ENCODE measurements around the gene FZD4.

Gene FZD4

DNA sequence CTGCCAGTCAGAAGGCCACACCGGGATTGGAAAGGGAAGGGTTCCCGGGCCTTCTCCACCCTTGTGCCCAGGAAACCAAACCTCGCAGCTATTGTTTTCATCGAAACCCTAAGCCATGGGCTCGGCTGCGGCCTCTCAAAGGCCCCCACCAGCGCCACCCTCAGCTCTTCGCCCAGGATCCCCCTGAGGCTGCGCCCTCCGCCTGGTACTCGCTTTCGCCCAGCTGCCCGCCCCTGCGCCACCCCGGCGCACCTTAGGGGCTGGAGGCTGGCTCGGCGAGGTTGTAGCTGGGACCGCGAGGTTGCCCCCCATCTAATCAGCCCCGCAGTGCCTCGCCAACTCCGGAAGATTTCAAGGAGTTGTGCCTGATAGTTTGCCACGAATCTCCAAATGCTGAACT is 49.0 kb downstream of the FZD4 start:
- DNase-seq (ENCODE audit: low spot score) = no peak

DNA sequence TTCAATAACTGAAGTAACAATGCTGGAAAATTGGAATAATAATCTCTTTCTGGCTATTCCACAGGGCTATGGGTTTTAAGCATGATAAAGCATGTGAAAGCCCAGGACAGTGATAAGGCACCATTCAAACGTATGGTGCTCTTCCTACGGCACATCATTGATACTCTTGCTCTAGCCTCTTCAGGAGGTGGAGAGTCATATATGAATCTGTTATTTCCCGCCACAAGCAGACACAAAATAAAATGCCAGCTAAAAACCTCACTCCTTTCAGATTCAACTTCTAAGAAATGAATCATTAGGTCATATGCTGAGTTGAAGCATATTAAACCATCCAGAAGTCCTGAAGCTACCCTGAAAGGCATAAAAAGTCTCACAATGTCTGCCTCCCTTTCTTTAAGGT is 49.9 kb downstream of the FZD4 start:
- DNase-seq (ENCODE audit: low spot score) = no peak

DNA sequence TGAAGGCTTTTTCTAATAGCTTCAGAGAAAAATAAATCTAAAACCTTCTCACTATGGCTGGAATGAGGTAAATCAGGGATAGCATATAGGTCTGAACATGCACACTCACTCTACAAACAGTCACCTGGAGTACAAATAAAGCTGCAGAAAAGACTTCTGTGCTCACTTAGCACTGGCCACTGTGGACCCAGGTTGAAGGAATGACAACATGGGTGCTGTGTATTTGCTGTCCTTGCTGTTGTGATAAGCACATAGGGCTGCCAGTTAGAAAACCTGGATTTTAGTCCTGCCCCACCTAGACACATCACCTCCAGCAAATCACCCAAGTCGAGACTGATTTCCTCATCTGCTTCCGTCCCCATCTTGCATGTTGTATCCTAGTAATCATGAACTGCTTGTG is 51.2 kb downstream of the FZD4 start:
- DNase-seq (ENCODE audit: low spot score) = no peak

DNA sequence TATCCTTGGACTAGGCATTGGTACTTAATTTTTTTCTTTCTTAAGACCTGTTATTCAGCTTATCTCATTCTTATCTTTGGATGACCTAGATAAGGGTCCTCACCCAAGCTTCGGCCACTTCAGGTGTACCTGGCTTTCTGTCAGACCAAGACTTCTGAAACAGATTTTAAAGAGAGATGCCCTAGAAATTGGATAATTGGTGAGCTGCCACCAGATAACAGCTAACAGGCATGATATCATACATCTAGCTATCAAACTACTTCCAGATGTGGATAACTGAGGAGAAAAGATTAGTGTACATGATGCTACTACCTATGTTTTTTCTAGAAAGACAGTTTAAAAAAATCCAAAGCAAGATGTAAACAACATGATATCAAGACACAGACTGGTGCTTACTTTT is 52.9 kb downstream of the FZD4 start:
- no peak for DNase-seq (ENCODE audit: low spot score)

DNA sequence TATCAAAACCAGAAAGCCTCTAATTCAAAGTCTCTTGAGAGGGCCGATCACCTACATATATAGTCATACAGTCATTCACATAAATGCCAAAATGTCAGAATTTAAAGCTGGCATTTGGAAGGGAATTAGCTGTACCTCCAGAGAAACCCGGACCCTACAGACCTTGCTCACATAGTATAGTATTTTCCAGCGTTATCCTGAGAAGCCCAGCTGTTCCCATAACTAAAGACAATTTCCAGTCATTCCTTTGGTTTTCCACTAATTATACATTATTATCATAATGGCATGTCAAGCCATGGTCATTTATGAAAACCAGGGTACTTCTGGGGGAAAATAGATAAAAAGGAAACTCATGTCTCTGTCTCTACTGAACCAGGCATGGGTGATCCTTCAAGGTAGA is 53.6 kb downstream of the FZD4 start:
- DNase-seq (ENCODE audit: low spot score) = no peak

DNA sequence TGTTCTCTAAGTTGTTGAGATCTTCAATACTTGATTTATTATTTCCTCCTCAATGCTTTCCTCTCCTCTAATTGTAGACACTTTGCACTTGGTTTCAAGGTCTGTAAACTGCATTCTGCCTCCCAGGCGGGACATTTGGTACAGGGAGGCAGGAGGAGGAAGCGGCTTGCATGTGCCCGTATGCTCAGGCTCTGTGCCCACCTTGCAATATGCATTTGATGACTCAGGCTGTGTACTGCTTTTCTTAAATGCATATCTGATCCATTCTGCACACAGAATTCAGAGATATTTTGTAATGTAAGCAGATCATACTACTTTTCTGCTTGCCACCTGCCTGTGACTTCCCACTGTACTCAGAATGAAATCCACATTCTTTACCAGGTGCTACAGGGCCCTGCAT is 55.0 kb downstream of the FZD4 start:
- no peak for DNase-seq (ENCODE audit: low spot score)

DNA sequence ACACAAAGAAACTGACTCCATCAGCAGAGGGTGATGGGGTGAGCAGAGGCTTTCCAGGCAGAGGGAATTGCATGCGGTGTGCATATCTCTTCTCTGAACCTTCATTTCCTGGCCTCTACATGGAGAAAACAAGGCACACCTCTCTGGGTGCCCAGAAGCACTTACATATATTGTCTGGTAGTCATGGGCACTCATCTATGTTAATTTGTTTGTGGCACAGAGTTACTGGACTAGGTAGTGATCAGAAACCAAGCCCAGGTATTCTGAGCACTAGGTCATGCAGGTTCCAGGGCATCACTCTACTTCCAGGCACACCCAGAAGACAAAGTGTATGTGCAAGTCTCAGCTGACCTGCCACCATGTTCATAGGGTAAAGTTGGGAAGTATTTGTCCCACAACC is 56.5 kb downstream of the FZD4 start:
- no peak for DNase-seq (ENCODE audit: low spot score)

DNA sequence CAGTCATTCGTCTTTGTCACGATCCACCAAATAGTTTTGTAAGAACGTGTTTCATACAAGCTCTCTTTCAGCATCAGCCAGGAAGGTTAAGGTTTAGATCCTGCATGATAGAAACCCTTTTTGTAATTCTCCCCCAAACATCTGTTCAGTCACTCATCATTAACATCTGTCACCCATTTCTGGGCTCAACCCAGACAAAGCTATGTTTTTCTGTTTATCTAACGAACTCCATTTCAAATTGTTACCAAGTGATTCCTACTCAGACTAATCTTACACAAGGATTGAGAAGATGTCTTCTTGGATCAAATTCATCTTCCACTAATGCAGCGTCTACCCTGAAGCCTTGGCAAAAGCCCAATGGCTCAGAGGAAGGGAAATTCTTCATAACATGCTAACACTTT is 58.8 kb downstream of the FZD4 start:
- no peak for DNase-seq (ENCODE audit: low spot score)
